HG03521 (cell line): ENCODE measurements around the gene TP53I13.

ENCODE experiments used
- ATAC-seq: cut with Tn5 transposase; IDR thresholded peaks from one replicate; pipeline ENCODE4 v1.9.1; 2021; ENCODE audit warnings: mild to moderate bottlenecking, moderate library complexity; ENCODE audit not compliant: unreplicated experiment

TP53I13 gene

GRCh38 chr17:29591737-29592608 is 23.5 kb downstream of the TP53I13 start:
- ATAC-seq, result no peak

DNA sequence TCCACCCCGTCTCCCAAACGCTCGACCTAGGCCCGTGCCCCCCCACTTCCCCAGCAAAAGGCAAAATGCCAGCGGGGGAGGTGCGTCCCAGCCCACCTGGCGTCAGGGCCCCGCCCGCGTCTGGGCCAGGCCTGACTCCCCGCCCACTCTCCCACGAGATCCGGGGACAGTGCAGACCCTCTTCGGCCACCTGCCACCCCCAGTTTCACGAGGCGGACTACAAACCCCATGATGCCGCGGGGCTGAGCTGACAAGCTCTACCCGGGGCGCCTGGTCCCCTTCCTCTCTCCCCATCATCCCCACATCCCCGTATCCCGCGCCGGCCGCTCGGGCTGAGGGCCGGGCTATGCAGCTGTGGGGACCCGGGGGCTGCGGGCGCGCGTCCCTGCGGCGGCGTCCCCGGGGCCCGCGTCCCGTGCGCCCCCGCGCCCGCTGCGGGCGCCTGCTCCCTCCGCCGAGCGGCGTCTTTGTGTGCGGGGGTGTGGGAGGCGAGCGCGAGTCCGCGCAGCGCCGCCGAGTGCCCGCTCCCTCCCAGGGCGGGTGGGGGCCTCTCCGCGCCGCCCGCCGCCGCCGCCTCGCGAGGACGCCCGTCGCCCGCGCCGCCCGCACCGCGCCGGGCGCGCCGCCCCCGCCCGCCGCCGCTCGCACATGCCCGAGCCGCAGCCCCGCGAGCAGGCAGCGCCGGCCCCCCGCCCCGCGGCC is 24.5 kb downstream of the TP53I13 start, which contains the start of gene ANKRD13B:
ANKRD13B (plus strand) TSS at position 283 of the 702 bp plus-strand sequence. CDS start 490 bp downstream, outside the sequence.
- no peak for ATAC-seq

DNA sequence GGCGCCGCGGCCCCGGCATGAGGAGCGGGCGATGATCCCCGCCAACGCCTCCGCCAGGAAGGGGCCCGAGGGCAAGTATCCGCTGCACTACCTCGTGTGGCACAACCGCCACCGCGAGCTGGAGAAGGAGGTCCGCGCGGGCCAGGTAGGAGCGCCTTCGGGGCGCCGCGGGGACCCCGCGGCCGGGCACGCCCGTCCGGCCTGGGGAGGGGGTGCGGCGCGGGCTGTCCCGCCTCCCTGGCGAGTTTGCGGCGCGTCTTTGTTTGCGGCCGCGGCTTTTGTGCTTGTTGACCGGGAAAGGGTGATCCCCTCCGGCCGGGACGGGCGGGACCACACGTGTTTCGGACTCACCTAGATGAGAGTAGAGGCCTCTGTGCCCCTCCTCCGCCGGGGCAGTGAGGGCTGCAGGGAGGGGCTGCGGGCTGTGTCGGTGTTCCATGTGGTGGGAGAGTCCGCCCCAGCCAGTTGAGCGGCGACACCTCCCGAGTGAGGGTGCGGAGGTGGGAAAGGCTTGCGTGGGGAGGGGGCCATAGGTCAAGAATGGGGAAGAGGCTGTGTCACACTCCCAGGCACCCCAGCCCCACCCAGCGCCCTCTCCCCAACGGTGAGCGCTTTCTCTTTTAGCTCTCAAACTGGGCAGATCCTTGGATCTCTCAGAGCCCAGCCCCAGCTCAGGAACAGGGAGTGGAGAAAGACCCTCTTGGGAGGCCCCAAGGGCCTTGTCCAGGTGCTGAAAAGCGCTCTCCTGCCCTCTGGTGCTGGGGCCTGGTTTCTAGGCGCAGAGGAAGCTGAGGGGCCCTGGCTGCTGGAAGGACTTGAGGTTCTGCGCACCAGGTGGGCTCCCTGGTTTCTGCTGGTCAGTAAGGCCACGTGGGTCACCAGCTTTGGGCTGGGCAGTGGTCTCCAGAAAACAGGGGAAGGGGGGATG is 25.4 kb downstream of the TP53I13 start:
- no peak for ATAC-seq

DNA sequence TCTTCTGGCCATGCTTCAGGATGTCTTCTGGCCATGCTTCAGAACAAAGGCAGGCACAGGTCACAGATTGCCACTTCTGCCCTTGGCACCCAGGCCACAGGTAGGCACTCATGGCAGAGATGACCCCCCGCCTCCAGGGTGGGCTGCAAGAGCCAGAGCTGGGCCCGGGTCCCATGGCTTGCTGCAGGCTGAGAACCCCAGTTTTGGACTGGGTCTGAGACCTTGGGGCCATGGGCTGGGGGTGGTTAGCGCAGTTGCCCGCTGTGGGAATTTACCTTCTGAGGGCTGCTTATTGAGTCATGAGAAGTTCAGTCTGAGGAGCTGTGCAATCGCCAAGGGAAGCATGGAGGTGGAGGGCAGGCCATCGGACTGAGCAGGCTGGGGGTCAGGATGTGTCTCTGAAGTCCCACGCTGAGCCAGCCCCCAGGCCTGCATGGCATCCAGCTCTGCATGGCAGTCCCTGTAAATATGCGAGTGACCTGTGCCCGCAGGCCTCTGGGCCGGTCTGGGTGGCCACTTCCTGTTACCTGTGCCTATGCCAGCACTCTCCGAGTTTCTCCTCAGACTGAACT is 26.1 kb downstream of the TP53I13 start:
- ATAC-seq, result no peak

- ATAC-seq, result no peak
Measured at GRCh38 chr17:29595107-29595942, 26.8 kb downstream of the TP53I13 start.

- no peak for ATAC-seq
Measured at GRCh38 chr17:29595943-29596774, 27.7 kb downstream of the TP53I13 start.

- ATAC-seq, result no peak
Measured at GRCh38 chr17:29596811-29597210, 28.3 kb downstream of the TP53I13 start.

GRCh38 chr17:29597361-29598172 is 29.1 kb downstream of the TP53I13 start:
- no peak for ATAC-seq

GRCh38 chr17:29603109-29603674 is 34.7 kb downstream of the TP53I13 start:
- no peak for ATAC-seq

GRCh38 chr17:29607557-29608195 is 39.2 kb downstream of the TP53I13 start:
- no peak for ATAC-seq

DNA sequence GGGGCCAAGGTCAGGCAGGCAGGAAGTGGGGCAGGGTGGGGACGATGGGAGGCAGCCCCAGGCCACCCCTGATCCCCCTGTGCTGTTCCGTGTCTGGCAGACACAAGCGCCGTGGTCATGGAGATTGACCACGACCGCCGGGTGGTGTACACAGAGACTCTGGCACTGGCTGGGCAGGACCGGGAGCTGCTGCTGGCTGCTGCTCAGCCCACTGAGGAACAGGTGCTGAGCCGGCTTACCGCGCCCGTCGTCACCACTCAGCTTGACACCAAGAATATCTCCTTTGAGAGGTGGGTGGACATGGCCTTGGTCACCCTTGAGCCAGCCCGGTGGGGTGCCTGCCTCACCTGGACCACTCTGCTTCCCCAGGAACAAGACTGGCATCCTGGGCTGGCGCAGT is 40.5 kb downstream of the TP53I13 start:
- ATAC-seq, result no peak

- no peak for ATAC-seq
Measured at GRCh38 chr17:29610395-29610794, 41.9 kb downstream of the TP53I13 start.

DNA sequence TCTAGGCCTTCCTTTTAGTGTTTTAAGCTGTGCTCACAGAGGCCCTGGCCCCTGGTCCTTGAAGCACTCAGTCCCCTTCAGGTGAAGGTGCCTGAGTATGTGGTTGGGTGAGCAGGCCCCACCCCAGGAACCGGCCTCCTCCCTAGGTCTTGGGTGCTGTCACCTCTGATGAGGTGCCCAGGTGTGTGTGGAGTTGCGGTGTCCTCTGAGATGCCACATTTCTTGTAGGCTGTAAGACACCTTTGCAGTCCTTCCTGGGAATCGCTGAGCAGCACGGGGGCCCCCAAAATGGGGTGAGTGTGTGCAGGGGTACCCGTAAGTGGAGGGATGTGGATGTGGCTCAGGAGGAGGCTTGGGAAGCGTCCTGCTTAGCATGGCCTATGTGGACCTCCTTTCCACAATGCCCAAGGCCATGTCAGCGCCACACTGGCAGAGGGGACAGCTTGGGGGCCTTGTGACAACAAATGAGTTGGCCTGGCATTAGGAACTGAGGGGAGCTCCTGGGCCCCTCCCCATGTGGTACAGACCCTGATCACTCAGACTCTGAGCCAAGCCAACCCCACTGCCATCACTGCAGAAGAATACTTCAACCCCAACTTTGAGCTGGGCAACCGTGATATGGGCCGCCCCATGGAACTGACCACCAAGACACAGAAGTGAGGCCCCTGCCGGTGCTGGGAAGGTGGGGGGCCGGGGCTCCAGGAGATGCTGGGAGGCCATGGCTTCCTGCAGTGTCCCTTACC is 43.0 kb downstream of the TP53I13 start:
- no peak for ATAC-seq

DNA sequence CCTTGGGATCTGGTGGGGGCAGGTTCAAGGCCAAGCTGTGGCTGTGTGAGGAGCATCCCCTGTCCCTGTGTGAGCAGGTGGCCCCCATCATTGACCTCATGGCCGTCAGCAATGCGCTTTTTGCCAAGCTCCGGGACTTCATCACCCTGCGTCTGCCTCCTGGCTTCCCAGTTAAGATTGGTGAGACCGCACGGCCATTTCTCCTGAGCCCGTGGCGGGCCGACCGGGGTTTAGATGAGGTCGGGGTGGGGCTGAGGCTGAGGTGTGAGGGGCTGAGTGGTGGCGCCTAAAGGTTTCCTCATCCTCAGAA is 43.5 kb downstream of the TP53I13 start:
- no peak for ATAC-seq

DNA sequence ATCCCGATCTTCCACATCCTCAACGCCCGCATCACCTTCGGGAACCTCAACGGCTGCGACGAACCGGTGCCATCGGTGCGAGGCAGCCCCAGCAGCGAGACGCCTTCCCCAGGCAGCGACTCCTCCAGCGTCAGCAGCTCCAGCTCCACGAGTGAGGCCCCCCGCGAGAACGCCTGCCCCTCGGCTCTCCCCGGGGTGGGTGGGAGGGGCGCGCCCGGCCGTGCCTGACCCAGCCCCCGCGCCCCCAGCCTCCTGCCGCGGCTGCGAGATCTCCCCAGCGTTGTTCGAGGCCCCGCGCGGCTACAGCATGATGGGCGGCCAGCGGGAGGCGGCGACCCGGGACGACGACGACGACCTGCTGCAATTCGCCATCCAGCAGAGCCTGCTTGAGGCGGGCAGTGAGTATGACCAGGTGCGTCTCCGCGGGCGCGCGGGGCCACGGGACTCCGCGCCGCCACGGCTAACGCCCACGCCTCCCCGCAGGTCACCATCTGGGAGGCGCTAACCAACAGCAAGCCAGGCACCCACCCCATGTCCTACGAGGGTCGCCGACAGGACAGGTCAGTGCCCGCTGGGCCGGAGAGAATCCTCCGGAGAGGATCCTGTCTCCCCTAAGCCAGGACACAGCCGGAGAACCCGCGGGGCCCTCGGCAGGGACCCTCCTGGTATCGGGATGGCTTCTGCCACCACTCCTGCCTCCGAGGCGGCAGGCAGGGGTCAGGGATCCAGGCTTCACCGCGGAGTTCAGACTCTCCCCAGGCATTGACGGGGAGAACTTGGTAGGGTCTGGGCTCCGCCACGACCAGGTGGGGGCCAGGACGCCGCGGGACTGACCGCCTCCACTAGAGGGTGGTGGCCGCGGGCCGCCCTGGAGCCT is 44.1 kb downstream of the TP53I13 start:
- ATAC-seq, result no peak

GRCh38 chr17:29613352-29613837 is 44.9 kb downstream of the TP53I13 start:
- no peak for ATAC-seq
